ENCODE measurements around the gene ATXN1.

Gene ATXN1

DNA sequence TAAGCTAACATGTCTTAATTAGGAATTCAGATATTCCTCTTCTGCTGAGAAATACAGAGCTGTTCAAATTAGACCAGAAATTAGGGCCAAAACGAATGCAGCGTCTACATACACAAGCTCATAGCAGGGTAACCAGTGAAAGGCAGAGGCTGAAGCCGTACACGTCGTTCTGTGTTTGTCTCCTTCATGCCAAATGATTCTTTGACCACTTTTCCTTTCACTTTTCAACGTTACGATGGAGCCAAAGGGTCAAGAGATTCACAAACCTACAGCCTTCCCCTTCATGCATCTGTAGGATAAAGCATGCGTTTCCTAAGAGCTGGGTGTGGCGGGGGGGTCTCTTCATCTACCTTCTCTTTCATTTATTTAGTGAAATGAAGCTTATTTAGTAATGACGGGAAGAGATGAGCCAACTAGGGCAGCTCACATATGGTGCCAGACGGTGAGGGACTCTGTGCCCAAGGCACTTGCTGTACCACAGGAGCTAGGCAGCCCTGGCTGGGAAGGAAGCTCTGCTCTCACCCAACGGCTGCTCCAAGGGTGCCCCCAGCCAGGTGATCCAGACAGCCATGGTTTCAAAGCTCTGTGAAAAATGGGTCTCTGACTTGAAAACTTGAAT, 178.0 kb downstream of the ATXN1 start:
- H3K27ac ChIP-seq (ENCODE audit: low read depth, low read length) = no peak overlapping the region
- H3K9me3 ChIP-seq (ENCODE audit: control insufficient read depth, insufficient read depth, low read length) = no peaks in the 10 kb centered on the region
- no peak overlapping the region for H3K4me2 ChIP-seq (ENCODE audit: low read length)
- no peaks in the 10 kb centered on the region for H4K20me1 ChIP-seq (ENCODE audit: control insufficient read depth, insufficient read depth, low read depth, low read length)
- peaks cover 3% of the 10 kb centered on the region for H3K4me1 ChIP-seq (ENCODE audit: control insufficient read depth, low read length)
- H3K4me3 ChIP-seq (ENCODE audit: low read length) = no peak overlapping the region
- no peaks in the 10 kb centered on the region for H3F3A ChIP-seq (ENCODE audit: control insufficient read depth, insufficient read depth)
- no peaks in the 10 kb centered on the region for H3K79me2 ChIP-seq (ENCODE audit: control insufficient read depth, low read length)
- TF ChIP-seq EZH2phosphoT487 (IDR thresholded peaks at IDR 0.05; ENCODE audit: borderline replicate concordance, low read length) = no peak
- H3K27me3 ChIP-seq (ENCODE audit: control insufficient read depth, low read length) = no peaks in the 10 kb centered on the region
- H3K9me2 ChIP-seq (replicated peaks; ENCODE audit: control insufficient read depth, low read length) = no peaks in the 10 kb centered on the region
- H3K36me3 ChIP-seq (ENCODE audit: control insufficient read depth, low read length) = no peaks in the 10 kb centered on the region

- Histone ChIP-seq H3K79me2 (ENCODE audit: control insufficient read depth, low read length) (no peaks in the 10 kb centered on the region), H3K4me2 (ENCODE audit: low read length) (no peak overlapping the region), H3K4me3 (ENCODE audit: low read length) (no peak overlapping the region), H3K36me3 (ENCODE audit: control insufficient read depth, low read length) (no peaks in the 10 kb centered on the region), H3K27ac (ENCODE audit: low read depth, low read length) (no peak overlapping the region), H3K4me1 (ENCODE audit: control insufficient read depth, low read length) (no peaks in the 10 kb centered on the region; the same call in 1 of the 2 replicates), H3F3A (ENCODE audit: control insufficient read depth, insufficient read depth) (no peaks in the 10 kb centered on the region), H3K9me3 (ENCODE audit: control insufficient read depth, insufficient read depth, low read length) (no peaks in the 10 kb centered on the region), H4K20me1 (ENCODE audit: control insufficient read depth, insufficient read depth, low read depth, low read length) (no peaks in the 10 kb centered on the region), H3K9me2 (replicated peaks; ENCODE audit: control insufficient read depth, low read length) (no peaks in the 10 kb centered on the region), H3K27me3 (ENCODE audit: control insufficient read depth, low read length) (no peaks in the 10 kb centered on the region)
- no peak for TF ChIP-seq CTCF (IDR thresholded peaks at IDR 0.05; ENCODE audit: low read depth, low read length, poor library complexity, severe bottlenecking)
- no peak for TF ChIP-seq EZH2phosphoT487 (IDR thresholded peaks at IDR 0.05; ENCODE audit: borderline replicate concordance, low read length)
Measured at GRCh38 chr6:16582446-16583143, 178.7 kb downstream of the ATXN1 start.

DNA sequence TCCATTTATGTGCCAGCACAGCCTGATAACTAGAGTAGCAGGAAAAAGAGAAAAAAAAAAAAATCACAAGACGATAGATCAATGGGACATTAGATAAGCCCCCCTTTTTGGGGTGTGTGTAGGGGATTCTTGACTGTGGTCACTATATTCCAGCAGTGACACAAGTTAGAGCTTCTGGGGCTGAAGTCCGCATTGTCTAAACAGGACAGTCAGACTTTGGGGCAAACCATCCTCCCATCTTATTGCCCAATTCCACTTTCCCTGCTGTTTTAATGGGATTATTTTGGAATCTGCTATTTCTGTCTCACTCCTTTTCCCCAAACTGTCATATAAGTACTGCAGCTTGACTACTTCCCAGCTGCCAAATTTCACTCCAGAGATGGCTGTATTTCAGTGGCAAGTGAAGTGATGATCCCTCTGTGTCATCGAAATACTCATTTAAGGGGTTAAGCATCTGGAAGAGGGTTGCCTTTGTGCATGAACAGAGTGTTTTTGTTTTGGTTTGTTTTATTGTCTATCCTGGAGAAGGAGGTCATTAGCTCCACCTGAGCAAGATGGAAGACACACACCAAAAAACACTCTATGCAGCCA, 182.5 kb downstream of the ATXN1 start:
- no peaks in the 10 kb centered on the region for H3K9me2 ChIP-seq (replicated peaks; ENCODE audit: control insufficient read depth, low read length)
- H3K27me3 ChIP-seq (ENCODE audit: control insufficient read depth, low read length) = no peaks in the 10 kb centered on the region
- no peak overlapping the region for H3K4me2 ChIP-seq (ENCODE audit: low read length)
- H3F3A ChIP-seq (ENCODE audit: control insufficient read depth, insufficient read depth) = no peaks in the 10 kb centered on the region
- peaks cover 9% of the 10 kb centered on the region for H3K4me1 ChIP-seq (ENCODE audit: control insufficient read depth, low read length)
- no peaks in the 10 kb centered on the region for H3K79me2 ChIP-seq (ENCODE audit: control insufficient read depth, low read length)
- TF ChIP-seq EZH2phosphoT487 (IDR thresholded peaks at IDR 0.05; ENCODE audit: borderline replicate concordance, low read length) (no peak), CTCF (IDR thresholded peaks at IDR 0.05; ENCODE audit: low read depth, low read length, poor library complexity, severe bottlenecking) (no peak)
- no peaks in the 10 kb centered on the region for H4K20me1 ChIP-seq (ENCODE audit: control insufficient read depth, insufficient read depth, low read depth, low read length)
- H3K36me3 ChIP-seq (ENCODE audit: control insufficient read depth, low read length) = no peaks in the 10 kb centered on the region
- no peak overlapping the region for H3K27ac ChIP-seq (ENCODE audit: low read depth, low read length)
- no peaks in the 10 kb centered on the region for H3K9me3 ChIP-seq (ENCODE audit: control insufficient read depth, insufficient read depth, low read length)
- H3K4me3 ChIP-seq (ENCODE audit: low read length) = no peak overlapping the region
